T-cell (primary cell): ENCODE measurements around the gene KDM4B. TPM values are rescaled to one million over a fixed set of nuclear protein-coding genes. Genes with fewer than 3 reads are reported as not detected.

Experiments
- ATAC-seq, 4 experiments: fragments of 200-7000 bp in 3 of 4; fragments of 150-1000 bp in 1 of 4; cut with Tn5 transposase; replicated peaks in 1 of 4; 1 replicate in 3 of 4; 2 replicates in 1 of 4; pipeline ENCODE4 v1.10.0; 2021; ENCODE audit warnings: moderate library complexity in 3 of 4, mild to moderate bottlenecking in 2 of 4, moderate number of reproducible peaks in 1 of 4
- CTCF ChIA-PET, 2 donors: fragments of 300-600 bp; sonication (Branson Sonifier 250); formaldehyde crosslinking; loops; one replicate each; lab custom pipeline; 2022; ENCODE audit warnings: antibody characterized with exemption in 2 of 2; lab: Charles Lee
- POLR2A ChIA-PET, 2 donors: fragments of 300-600 bp; sonication (Branson Sonifier 250); formaldehyde crosslinking; loops; one replicate each; lab custom pipeline; 2022; ENCODE audit warnings: antibody characterized with exemption in 2 of 2; lab: Charles Lee
- DNase-seq, 35 experiments: peaks; one replicate each; pipeline versions ENCODE4 v3.0.0 to v3.0.0-alpha.2; 2013 to 2023
- H3K27ac ChIP-seq: one replicate; pipeline ENCODE4 v1.5.1; 2013; ENCODE audit warnings: low read length
- H3K27me3 ChIP-seq, 2 experiments: replicated peaks in 1 of 2; 1 replicate in 1 of 2; 2 replicates in 1 of 2; pipeline versions ENCODE4 v1.6.1 to v1.7.0; 2013; ENCODE audit warnings: low read length in 1 of 2, mixed read lengths in 1 of 2; ENCODE audit not compliant: control insufficient read depth in 2 of 2, insufficient read depth in 2 of 2; ENCODE audit errors: extremely low read depth in 1 of 2
- H3K36me3 ChIP-seq, 2 donors: 1 replicate in 1 of 2; 2 replicates in 1 of 2; pipeline versions ENCODE4 v1.6.1 to v1.7.0; 2013; ENCODE audit warnings: low read length in 1 of 2; ENCODE audit not compliant: control insufficient read depth in 2 of 2, insufficient read depth in 1 of 2; ENCODE audit errors: extremely low read depth in 1 of 2
- H3K4me1 ChIP-seq, 2 experiments: 1 replicate in 1 of 2; 2 replicates in 1 of 2; pipeline versions ENCODE4 v1.6.1 to v1.7.0; 2013; ENCODE audit warnings: low read length in 2 of 2, mixed read lengths in 1 of 2; ENCODE audit not compliant: insufficient read depth in 2 of 2, control insufficient read depth in 1 of 2; ENCODE audit errors: extremely low read depth in 1 of 2
- H3K4me3 ChIP-seq, 2 donors: 1 replicate in 1 of 2; 2 replicates in 1 of 2; pipeline versions ENCODE4 v1.5.1 to v1.7.0; 2013; ENCODE audit warnings: mild to moderate bottlenecking in 2 of 2, low read length in 1 of 2, moderate library complexity in 1 of 2; ENCODE audit not compliant: control insufficient read depth in 1 of 2; ENCODE audit errors: extremely low read depth in 1 of 2
- H3K9me3 ChIP-seq: 2 replicates; pipeline ENCODE4 v1.7.0; 2013
- H3K27ac Mint-ChIP-seq, 2 donors: one replicate each; pipeline ENCODE4 v1.8.0; 2020 to 2021; ENCODE audit warnings: mild to moderate bottlenecking in 2 of 2, mixed read lengths in 2 of 2
- H3K27me3 Mint-ChIP-seq, 2 donors: one replicate each; pipeline ENCODE4 v1.8.0; 2021 to 2022; ENCODE audit warnings: mixed read lengths in 2 of 2
- H3K36me3 Mint-ChIP-seq: one replicate; pipeline ENCODE4 v1.8.0; 2021; ENCODE audit warnings: mixed read lengths
- H3K4me1 Mint-ChIP-seq, 3 donors: one replicate each; pipeline ENCODE4 v1.8.0; 2020 to 2022; ENCODE audit warnings: mixed read lengths in 3 of 3, mild to moderate bottlenecking in 1 of 3
- H3K4me3 Mint-ChIP-seq, 3 donors: one replicate each; pipeline ENCODE4 v1.8.0; 2020 to 2022; ENCODE audit warnings: mild to moderate bottlenecking in 3 of 3, mixed read lengths in 3 of 3, moderate library complexity in 3 of 3
- H3K9me3 Mint-ChIP-seq, 3 donors: one replicate each; pipeline ENCODE4 v1.8.0; 2020 to 2022; ENCODE audit warnings: mixed read lengths in 3 of 3
- WGBS: methylation state at CpG from one replicate; pipeline ENCODE4 v1.1.5; 2013; ENCODE audit warnings: missing lambda C conversion rate; ENCODE audit not compliant: insufficient coverage; 5-methylcytosine and 5-hydroxymethylcytosine counted together
- total RNA-seq, 35 experiments: library from RNA in 6 of 35; stranded (reverse) in 6 of 35; fragments of 120-200 nt in 1 of 35; gene quantifications; one replicate each; pipeline versions ENCODE4 v1.2.1 to v1.2.4 and lab custom pipeline; 2013 to 2026

The KDM4B gene
- total RNA-seq, 5 donors from 2014 or later (not counting 1 experiment from before 2014, with no cell fraction given), result 44.6 to 59.2 (median 47.8) TPM

DNA sequence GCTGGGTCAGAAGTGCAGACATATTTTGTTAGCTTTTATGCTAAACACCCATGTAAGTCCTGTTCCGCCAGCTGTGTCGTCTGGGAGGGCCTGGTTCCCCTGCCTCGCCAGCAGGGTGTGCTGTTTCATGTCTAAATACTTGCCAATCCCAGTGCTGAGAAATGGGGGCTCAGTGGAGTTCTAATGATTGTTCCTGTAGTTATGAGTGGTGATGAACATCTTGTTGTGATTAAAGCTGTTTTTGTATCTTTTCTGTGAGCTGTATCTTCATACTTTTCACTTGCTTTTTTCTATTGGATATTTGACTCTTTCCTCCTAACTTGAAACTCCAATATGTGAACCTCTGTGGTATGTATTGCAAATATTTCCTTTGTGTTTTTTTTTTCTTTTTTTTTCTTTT lies 32.7 kb downstream of the KDM4B start:
- Histone ChIP-seq H3K27ac (no peak overlapping the region), H3K36me3 (no peaks in the 10 kb centered on the region), H3K4me3 (no peak overlapping the region), H3K27me3 (no peaks in the 10 kb centered on the region), H3K4me1 (peaks cover 0 to 3% of the 10 kb centered on the region in 2 experiments), H3K9me3 (no peaks in the 10 kb centered on the region)
- Mint-ChIP-seq H3K4me3 (no peak overlapping the region), H3K36me3 (peaks cover 10% of the 10 kb centered on the region), H3K9me3 (no peaks in the 10 kb centered on the region), H3K4me1 (peaks cover 16 to 20% (median 20%) of the 10 kb centered on the region in 3 donors), H3K27ac (no peak overlapping the region), H3K27me3 (no peaks in the 10 kb centered on the region)
- peak in 1 of 4 experiments; percentile 26 for ATAC-seq
- WGBS, result 74% methylated on average over 3 of the region's 3 CpGs
- POLR2A ChIA-PET, result no interaction called here
- CTCF ChIA-PET, result interaction anchor here in 1 of 2 donors (0.6 kb wide), 1 partner anchor 1576 kb away, joined by 3 read pairs; no protein-coding TSS in a partner anchor
- DNase-seq, result peak in 25 of 35 experiments; percentile 6 to 51 (median 17)

DNA sequence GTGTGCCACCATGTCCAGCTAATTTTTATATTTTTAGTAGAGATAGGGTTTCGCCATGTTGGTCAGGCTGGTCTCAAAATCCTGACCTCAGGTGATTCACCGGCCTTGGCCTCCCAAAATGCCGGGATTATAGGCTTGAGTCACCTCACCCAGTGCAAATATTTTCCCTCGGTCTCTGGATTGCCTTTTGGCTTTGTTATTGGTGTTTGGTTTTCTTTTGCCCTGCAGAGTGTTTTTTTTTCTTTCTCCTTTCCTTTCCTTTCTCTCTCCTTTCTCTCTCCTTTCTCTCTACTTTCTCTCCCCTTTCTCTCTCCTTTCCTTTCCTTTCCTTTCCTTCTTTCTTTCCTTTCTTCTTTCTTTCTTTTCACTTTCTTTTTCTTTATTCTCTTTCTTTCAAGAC lies 33.2 kb downstream of the KDM4B start:
- POLR2A ChIA-PET, result no interaction called here
- Mint-ChIP-seq H3K36me3 (peaks cover 8% of the 10 kb centered on the region), H3K27me3 (no peaks in the 10 kb centered on the region), H3K4me1 (peaks cover 14 to 20% (median 20%) of the 10 kb centered on the region in 3 donors), H3K9me3 (peaks cover 0 to 1% (median 0%) of the 10 kb centered on the region in 3 donors), H3K27ac (no peak overlapping the region), H3K4me3 (no peak overlapping the region)
- Histone ChIP-seq H3K9me3 (no peaks in the 10 kb centered on the region), H3K4me1 (peaks cover 0 to 3% of the 10 kb centered on the region in 2 experiments), H3K4me3 (no peak overlapping the region), H3K27ac (no peak overlapping the region), H3K27me3 (no peaks in the 10 kb centered on the region), H3K36me3 (no peaks in the 10 kb centered on the region)
- ATAC-seq, result no peak
- CTCF ChIA-PET, result interaction anchor here in 1 of 2 donors (0.6 kb wide), 1 partner anchor 1576 kb away, joined by 3 read pairs; no protein-coding TSS in a partner anchor
- WGBS, result no CpG with 5 or more reads among the region's 4 CpGs
- DNase-seq, result no peak

DNA sequence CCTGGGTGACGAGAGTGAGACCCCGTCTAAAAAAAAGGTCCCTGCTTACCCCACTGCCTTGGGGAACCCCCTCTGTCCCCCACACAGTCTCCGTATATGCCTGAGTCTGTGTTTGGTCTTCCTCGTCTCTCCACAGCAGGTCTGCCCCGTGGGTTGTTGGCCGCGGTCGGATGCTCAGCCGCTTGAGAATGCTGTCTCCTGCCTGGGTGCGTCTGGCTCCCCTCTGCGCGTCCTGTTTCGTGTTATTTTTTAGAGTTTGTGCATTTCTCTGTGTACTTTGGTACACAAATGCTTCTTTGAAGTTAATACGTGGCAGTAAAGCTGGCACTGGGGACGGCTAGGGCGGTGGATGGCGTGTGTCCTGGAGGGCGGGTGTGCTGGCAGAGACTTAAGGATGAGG lies 34.9 kb downstream of the KDM4B start:
- H3K9me3 ChIP-seq, result no peaks in the 10 kb centered on the region
- H3K27me3 ChIP-seq, result no peaks in the 10 kb centered on the region
- ATAC-seq, result no peak
- peaks cover 0 to 3% of the 10 kb centered on the region in 2 experiments for H3K4me1 ChIP-seq
- peaks cover 0 to 14% (median 4%) of the 10 kb centered on the region in 3 donors for H3K9me3 Mint-ChIP-seq
- 96% methylated on average over 14 of the region's 18 CpGs for WGBS
- no peaks in the 10 kb centered on the region for H3K27me3 Mint-ChIP-seq
- H3K36me3 ChIP-seq, result no peaks in the 10 kb centered on the region
- no peak overlapping the region for H3K4me3 Mint-ChIP-seq
- peaks cover 18 to 27% (median 22%) of the 10 kb centered on the region in 3 donors for H3K4me1 Mint-ChIP-seq
- DNase-seq, result no peak
- ChIA-PET CTCF (no interaction called here), POLR2A (no interaction called here)
- H3K27ac Mint-ChIP-seq, result no peak overlapping the region
- H3K36me3 Mint-ChIP-seq, result peaks cover 14% of the 10 kb centered on the region
- no peak overlapping the region for H3K4me3 ChIP-seq
- H3K27ac ChIP-seq, result no peak overlapping the region

DNA sequence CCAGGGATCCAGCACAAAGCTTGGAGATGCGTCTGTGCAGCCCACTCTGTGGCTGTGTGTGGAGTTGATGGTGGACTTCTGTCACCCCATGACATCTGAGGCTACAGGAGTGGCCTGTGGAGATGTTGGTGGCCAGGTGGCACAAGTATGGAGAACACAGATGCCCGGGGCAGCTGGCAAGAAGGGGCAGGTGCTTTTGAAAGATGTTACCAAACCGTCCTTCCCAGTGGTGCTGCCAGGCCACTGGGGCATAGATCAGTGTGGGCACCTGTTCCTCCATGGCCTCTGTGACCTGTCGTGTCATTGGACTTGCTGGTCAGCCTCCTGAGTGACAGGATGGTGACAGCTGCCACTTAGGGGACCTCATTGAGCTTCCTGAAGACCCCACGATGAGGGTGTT lies 36.2 kb downstream of the KDM4B start:
- ATAC-seq, result no peak
- Mint-ChIP-seq H3K4me3 (no peak overlapping the region), H3K4me1 (peaks cover 19 to 22% (median 20%) of the 10 kb centered on the region in 3 donors), H3K27ac (no peak overlapping the region), H3K36me3 (peaks cover 17% of the 10 kb centered on the region), H3K27me3 (no peaks in the 10 kb centered on the region), H3K9me3 (peaks cover 0 to 14% (median 4%) of the 10 kb centered on the region in 3 donors)
- Histone ChIP-seq H3K9me3 (no peaks in the 10 kb centered on the region), H3K27me3 (no peaks in the 10 kb centered on the region), H3K27ac (no peak overlapping the region), H3K36me3 (peaks cover 0 to 2% of the 10 kb centered on the region in 2 donors), H3K4me3 (no peak overlapping the region), H3K4me1 (peaks cover 0 to 3% of the 10 kb centered on the region in 2 experiments)
- DNase-seq, result no peak
- ChIA-PET CTCF (interaction anchor here in 1 of 2 donors (0.6 kb wide), 2 partner anchors 112 to 260 kb away, joined by 3 to 4 read pairs; no protein-coding TSS in a partner anchor), POLR2A (no interaction called here)
- 82% methylated on average over 4 of the region's 5 CpGs for WGBS

DNA sequence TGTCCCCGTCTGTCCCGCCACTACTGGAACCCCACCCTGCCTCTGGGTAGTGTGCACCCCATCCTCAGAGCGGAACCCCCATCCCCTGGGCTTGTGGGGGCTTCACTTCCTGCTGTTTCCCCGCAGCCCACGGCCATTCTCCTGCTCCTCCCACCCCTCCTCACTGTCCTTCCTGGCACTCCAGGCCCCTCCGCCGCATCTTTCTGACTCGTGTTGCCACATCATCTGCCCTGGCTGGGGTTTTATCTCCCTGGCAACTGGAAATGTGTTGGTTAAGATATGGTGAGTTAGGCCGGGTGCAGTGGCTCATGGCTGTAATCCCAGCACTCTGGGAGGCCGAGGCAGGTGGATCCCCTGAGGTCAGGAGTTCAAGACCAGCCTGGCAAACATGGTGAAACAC lies 37.3 kb downstream of the KDM4B start:
- Mint-ChIP-seq H3K27ac (no peak overlapping the region), H3K4me1 (peaks cover 11 to 23% (median 18%) of the 10 kb centered on the region in 3 donors), H3K36me3 (peaks cover 17% of the 10 kb centered on the region), H3K4me3 (no peak overlapping the region), H3K9me3 (peaks cover 0 to 14% (median 4%) of the 10 kb centered on the region in 3 donors), H3K27me3 (no peaks in the 10 kb centered on the region)
- Histone ChIP-seq H3K4me1 (peaks cover 0 to 3% of the 10 kb centered on the region in 2 experiments), H3K27ac (no peak overlapping the region), H3K36me3 (peaks cover 0 to 5% of the 10 kb centered on the region in 2 donors), H3K9me3 (no peaks in the 10 kb centered on the region), H3K4me3 (no peak overlapping the region), H3K27me3 (no peaks in the 10 kb centered on the region)
- ChIA-PET CTCF (no interaction called here), POLR2A (interaction anchor here in 1 of 2 donors (0.6 kb wide), 1 partner anchor 94 kb away, joined by 4 read pairs; no protein-coding TSS in a partner anchor)
- DNase-seq (no peak), ATAC-seq (no peak)
- WGBS, result 73% methylated on average over 4 of the region's 10 CpGs

DNA sequence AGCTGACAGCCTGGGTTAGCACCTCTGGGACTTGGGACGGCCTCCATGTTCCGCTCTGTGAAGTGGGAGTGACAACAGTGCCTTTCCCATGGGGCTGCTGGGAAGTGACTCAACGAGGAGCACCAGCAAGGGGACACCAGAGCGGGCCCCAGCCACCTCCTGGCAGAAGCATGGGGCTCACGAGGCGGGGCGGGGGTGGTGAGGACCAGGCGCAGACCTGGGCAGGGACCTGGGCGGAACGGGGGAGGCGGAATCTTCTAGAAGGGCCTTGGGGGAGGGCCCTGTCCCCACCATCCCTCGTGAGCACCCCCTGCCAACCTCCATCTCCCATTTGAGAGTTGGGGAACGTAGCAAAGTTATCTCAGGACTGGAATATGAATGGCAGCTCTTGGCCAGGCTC lies 37.9 kb downstream of the KDM4B start:
- ChIA-PET POLR2A (no interaction called here), CTCF (interaction anchor here in 1 of 2 donors (0.7 kb wide), 1 partner anchor 91 kb away, joined by 3 read pairs; no protein-coding TSS in a partner anchor)
- Mint-ChIP-seq H3K27me3 (no peaks in the 10 kb centered on the region), H3K27ac (no peak overlapping the region), H3K36me3 (peaks cover 17% of the 10 kb centered on the region), H3K9me3 (peaks cover 0 to 14% (median 4%) of the 10 kb centered on the region in 3 donors), H3K4me1 (peaks cover 7 to 19% (median 15%) of the 10 kb centered on the region in 3 donors), H3K4me3 (no peak overlapping the region)
- Histone ChIP-seq H3K9me3 (no peaks in the 10 kb centered on the region), H3K4me1 (no peaks in the 10 kb centered on the region), H3K36me3 (peaks cover 0 to 5% of the 10 kb centered on the region in 2 donors), H3K27me3 (no peaks in the 10 kb centered on the region), H3K4me3 (no peak overlapping the region), H3K27ac (no peak overlapping the region)
- DNase-seq, result no peak
- WGBS, result 87% methylated on average over 5 of the region's 13 CpGs
- ATAC-seq, result no peak
